Prostate gland (tissue), 2 donors: ENCODE measurements around the gene VPS41.

ENCODE experiments used
- POLR2A ChIP-seq: fragments of 450-650 bp; IDR thresholded peaks from one replicate; pipeline ENCODE4 v1.6.1; 2016; ENCODE audit warnings: antibody characterized with exemption, mild to moderate bottlenecking
- POLR2AphosphoS5 ChIP-seq: sonication (generic); formaldehyde crosslinking; IDR thresholded peaks from one replicate; pipeline ENCODE4 v1.6.1; 2017; ENCODE audit warnings: antibody characterized with exemption
- TF ChIP-seq, protein P1 (sequence below), 4 experiments: fragments of 200-600 bp in 2 of 4; fragments of 450-650 bp in 2 of 4; sonication (generic) in 2 of 4; IDR thresholded peaks; 1 replicate in 3 of 4; 2 replicates in 1 of 4; pipeline ENCODE4 v1.5.1; 2016 to 2019; ENCODE audit warnings: antibody characterized with exemption in 4 of 4, mild to moderate bottlenecking in 2 of 4, moderate library complexity in 2 of 4

DNA sequence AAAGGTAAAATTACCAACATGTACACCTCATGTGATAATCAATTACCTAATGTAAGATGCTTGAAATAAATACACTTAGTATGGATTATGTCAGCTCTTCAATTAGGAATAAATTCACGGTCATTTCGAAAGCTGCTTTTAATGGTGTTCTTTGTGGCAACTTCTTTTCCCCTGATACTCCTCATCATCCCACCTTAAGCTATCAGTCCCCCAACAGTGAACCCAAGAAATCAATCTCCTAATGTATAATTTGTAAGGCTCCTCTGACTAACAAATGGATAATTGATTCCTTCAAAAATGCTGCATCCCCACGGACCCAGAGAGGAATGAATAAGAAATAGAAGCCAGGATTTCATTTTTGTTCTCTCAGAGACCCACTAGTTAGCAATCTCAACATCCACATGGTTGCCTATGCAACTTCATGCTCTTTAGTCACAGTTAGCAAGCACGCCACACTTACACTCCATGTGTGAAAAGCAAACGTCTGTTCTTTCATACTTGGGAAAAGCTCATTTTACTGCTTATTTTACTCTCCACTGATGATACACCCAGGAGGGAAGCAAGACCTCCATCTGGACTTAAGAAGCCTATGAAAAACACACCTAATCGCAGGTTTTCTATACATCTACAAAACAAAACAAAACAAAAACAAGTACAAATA, 70.1 kb downstream of the VPS41 start:
- TF ChIP-seq, protein P1, sequence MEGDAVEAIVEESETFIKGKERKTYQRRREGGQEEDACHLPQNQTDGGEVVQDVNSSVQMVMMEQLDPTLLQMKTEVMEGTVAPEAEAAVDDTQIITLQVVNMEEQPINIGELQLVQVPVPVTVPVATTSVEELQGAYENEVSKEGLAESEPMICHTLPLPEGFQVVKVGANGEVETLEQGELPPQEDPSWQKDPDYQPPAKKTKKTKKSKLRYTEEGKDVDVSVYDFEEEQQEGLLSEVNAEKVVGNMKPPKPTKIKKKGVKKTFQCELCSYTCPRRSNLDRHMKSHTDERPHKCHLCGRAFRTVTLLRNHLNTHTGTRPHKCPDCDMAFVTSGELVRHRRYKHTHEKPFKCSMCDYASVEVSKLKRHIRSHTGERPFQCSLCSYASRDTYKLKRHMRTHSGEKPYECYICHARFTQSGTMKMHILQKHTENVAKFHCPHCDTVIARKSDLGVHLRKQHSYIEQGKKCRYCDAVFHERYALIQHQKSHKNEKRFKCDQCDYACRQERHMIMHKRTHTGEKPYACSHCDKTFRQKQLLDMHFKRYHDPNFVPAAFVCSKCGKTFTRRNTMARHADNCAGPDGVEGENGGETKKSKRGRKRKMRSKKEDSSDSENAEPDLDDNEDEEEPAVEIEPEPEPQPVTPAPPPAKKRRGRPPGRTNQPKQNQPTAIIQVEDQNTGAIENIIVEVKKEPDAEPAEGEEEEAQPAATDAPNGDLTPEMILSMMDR (IDR thresholded peaks at IDR 0.05), result no peak
- no peak for TF ChIP-seq POLR2A
- no peak for TF ChIP-seq POLR2AphosphoS5
